Measurements from ENCODE around the gene DCP2.

DNA sequence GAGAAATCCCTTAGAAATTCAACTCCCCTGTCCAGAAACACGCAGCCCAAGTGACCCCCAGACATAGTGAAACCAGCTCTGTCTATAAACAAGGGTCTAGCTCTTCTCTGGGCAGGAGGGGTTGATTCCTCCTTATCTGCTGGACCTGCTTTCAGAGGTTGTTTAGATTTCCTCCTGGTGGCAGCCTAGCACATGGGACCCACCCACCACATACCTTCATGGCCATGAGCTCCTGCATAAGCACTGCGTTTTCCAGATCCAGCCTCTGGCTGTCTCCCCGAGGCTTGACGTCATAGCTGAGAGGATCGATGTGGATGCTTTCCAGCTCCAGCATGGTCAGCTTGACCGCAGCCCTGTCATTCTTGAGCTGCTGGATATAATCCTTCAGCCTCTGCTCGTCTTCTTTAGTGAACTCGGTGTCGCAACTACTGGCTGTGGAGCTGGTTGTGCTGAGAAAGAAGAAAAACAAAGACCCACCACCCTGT is 77.0 kb downstream of the DCP2 start:
- TF ChIP-seq, protein P1, sequence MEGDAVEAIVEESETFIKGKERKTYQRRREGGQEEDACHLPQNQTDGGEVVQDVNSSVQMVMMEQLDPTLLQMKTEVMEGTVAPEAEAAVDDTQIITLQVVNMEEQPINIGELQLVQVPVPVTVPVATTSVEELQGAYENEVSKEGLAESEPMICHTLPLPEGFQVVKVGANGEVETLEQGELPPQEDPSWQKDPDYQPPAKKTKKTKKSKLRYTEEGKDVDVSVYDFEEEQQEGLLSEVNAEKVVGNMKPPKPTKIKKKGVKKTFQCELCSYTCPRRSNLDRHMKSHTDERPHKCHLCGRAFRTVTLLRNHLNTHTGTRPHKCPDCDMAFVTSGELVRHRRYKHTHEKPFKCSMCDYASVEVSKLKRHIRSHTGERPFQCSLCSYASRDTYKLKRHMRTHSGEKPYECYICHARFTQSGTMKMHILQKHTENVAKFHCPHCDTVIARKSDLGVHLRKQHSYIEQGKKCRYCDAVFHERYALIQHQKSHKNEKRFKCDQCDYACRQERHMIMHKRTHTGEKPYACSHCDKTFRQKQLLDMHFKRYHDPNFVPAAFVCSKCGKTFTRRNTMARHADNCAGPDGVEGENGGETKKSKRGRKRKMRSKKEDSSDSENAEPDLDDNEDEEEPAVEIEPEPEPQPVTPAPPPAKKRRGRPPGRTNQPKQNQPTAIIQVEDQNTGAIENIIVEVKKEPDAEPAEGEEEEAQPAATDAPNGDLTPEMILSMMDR (IDR thresholded peaks at IDR 0.05 in 2 of 3, conservative IDR thresholded peaks at IDR 0.05 in 1 of 3; ENCODE audit: control insufficient read depth in 2 of 3, extremely low read depth in 1 of 3, insufficient read depth in 1 of 3, low read depth in 3 of 3, low read length in 3 of 3) = no peak
- no peak for TF ChIP-seq POLR2A (IDR thresholded peaks at IDR 0.05; ENCODE audit: low read depth, low read length)
- TF ChIP-seq STAT1 (conservative IDR thresholded peaks at IDR 0.05) = no peak
- TF ChIP-seq, protein P2, sequence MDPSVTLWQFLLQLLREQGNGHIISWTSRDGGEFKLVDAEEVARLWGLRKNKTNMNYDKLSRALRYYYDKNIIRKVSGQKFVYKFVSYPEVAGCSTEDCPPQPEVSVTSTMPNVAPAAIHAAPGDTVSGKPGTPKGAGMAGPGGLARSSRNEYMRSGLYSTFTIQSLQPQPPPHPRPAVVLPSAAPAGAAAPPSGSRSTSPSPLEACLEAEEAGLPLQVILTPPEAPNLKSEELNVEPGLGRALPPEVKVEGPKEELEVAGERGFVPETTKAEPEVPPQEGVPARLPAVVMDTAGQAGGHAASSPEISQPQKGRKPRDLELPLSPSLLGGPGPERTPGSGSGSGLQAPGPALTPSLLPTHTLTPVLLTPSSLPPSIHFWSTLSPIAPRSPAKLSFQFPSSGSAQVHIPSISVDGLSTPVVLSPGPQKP (IDR thresholded peaks at IDR 0.05; ENCODE audit: low read depth, low read length) = no peak
- no peak for TF ChIP-seq GABPA (IDR thresholded peaks at IDR 0.05; ENCODE audit: low read depth)
- TF ChIP-seq, protein P3, sequence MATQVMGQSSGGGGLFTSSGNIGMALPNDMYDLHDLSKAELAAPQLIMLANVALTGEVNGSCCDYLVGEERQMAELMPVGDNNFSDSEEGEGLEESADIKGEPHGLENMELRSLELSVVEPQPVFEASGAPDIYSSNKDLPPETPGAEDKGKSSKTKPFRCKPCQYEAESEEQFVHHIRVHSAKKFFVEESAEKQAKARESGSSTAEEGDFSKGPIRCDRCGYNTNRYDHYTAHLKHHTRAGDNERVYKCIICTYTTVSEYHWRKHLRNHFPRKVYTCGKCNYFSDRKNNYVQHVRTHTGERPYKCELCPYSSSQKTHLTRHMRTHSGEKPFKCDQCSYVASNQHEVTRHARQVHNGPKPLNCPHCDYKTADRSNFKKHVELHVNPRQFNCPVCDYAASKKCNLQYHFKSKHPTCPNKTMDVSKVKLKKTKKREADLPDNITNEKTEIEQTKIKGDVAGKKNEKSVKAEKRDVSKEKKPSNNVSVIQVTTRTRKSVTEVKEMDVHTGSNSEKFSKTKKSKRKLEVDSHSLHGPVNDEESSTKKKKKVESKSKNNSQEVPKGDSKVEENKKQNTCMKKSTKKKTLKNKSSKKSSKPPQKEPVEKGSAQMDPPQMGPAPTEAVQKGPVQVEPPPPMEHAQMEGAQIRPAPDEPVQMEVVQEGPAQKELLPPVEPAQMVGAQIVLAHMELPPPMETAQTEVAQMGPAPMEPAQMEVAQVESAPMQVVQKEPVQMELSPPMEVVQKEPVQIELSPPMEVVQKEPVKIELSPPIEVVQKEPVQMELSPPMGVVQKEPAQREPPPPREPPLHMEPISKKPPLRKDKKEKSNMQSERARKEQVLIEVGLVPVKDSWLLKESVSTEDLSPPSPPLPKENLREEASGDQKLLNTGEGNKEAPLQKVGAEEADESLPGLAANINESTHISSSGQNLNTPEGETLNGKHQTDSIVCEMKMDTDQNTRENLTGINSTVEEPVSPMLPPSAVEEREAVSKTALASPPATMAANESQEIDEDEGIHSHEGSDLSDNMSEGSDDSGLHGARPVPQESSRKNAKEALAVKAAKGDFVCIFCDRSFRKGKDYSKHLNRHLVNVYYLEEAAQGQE (IDR thresholded peaks at IDR 0.05; ENCODE audit: low read depth, low read length) = no peak
- no peak for TF ChIP-seq JUND (IDR thresholded peaks at IDR 0.05; ENCODE audit: low read depth, low read length)
- TF ChIP-seq NR2F1 (conservative IDR thresholded peaks at IDR 0.05) = no peak
- TF ChIP-seq SP1 (IDR thresholded peaks at IDR 0.05; ENCODE audit: low read depth, low read length) = no peak
- no peak for TF ChIP-seq YY1 (IDR thresholded peaks at IDR 0.05; ENCODE audit: low read depth, low read length)
